Tongue (tissue), 2 donors: ENCODE results near the gene PTTG1. TPM values are rescaled to one million over a fixed set of nuclear protein-coding genes. Genes with fewer than 3 reads are reported as not detected.
A peak's percentile ranks its signal among the peaks of the same experiment; 100 is the strongest.

Experiments used
- DNase-seq: peaks from one replicate; pipeline ENCODE4 v3.0.0-alpha.2; 2015
- total RNA-seq: library from RNA; depleted of rRNA; stranded (reverse); fragments of >200 nt; gene quantifications from one replicate; pipeline ENCODE4 v1.2.3, GENCODE V29; 2014

Gene PTTG1
- 45.9 TPM for total RNA-seq

DNA sequence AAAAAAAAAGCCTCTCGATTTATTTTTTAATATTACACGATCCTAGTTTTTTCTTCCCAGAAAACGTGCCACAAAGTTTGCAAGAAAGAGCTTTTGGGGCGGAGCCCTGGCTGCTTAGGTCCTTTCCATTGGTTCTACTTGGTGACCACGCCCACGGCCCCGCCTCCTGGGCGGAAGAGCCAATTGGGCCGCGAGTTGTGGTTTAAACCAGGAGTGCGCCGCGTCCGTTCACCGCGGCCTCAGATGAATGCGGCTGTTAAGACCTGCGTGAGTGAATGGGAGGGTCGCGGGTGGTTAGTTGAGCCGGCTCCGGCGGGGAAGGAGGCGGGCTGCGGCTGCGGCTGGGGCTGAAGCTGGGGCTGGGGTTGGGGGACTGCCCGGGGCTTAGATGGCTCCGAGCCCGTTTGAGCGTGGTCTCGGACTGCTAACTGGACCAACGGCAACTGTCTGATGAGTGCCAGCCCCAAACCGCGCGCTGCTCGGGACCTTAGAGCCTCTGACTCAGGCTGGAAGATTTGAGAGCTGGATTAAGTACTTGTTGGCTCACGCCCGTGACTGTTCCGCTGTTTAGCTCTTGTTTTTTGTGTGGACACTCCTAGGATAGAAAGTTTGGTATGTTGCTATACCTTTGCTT, at the start of gene PTTG1:
Gene PTTG1 (plus strand): TSS at position 231 of the 634 bp plus-strand sequence. CDS start 458 bp downstream, outside the sequence.
- peak; percentile 99 for DNase-seq

GRCh38 chr5:160375166-160375565, 46.5 kb upstream of the PTTG1 start:
- peak; percentile 62 for DNase-seq

- no peak for DNase-seq
These were observed 46.0 kb upstream of the PTTG1 start for GRCh38 chr5:160375701-160376100.

DNA sequence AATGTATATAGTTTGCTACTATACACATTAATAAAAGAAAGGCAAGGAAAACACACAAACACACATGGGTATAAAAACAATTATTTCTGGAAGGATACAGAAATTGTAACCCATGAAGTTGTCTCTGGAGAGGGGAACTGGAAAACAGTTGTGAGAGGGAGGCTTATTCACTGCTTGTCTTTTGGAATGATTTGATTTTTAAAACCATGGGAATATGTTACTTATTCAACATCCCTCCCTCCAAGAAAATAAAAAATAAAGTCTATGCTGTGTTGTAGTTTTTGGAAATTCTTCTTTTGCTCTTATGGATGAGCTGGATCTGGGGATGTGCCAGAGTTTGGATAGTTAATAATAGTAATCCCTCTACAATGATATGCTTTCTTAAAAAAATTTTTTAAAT, 45.2 kb upstream of the PTTG1 start:
- no peak for DNase-seq

DNA sequence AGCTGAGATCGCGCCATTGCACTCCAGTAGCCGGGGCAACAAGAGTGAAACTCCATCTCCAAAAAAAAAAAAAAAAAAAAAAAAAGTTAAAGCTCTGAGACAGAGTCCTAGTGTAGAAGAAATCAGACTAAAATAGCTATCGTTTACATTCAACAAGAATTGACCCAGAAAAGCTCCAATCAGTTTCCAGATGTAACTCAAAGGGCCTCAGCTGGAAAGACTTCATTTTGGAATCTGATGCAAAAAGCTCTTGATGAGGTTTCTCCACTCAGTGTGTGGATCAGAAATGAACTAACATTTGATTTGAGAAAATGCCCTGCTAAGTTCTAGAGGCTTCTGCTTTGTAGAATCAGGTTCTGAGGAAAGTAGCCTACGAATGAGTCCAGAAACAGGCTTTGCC, 44.0 kb upstream of the PTTG1 start:
- DNase-seq: no peak

- DNase-seq: no peak
These were observed 43.3 kb upstream of the PTTG1 start for GRCh38 chr5:160378330-160378729.

DNA sequence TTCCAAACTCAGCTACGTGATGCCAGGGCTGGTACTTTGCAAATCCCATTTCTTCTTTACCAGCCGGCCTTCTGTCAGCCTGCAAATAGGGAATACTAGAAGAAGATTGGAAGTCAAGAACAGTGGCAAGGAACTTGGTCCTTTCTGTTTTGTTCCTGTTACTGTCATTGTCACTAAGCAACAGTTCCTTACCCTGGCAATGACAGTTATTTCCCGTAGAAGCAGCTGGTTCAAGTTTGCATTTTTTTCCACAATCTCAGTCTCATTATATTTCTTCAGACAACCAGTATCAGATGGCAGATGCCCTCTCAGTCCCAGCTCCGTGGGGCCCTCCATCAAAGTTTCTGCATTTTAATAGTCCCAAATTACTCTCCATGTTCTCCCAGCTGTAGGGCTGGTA, 42.1 kb upstream of the PTTG1 start:
- peak; percentile 78 for DNase-seq

DNA sequence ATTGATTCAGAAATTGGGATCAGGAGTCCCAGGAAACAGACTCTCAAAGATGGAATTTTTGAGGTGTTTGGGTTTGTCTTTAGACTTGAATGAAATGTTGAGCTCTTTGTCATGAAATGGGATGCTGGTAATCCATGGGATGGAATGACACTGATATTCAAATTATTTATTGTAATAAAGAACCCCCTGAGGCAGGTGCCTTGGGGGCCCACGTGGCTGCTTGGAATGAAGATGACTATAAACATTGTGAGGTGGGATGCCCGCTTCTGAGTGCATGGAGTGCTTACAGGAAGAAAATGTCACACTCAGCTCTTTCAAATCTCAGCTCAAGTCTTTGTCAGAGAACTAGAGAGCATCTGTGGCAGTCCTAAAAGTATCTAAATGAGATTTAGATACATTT, 41.6 kb upstream of the PTTG1 start:
- no peak for DNase-seq

DNA sequence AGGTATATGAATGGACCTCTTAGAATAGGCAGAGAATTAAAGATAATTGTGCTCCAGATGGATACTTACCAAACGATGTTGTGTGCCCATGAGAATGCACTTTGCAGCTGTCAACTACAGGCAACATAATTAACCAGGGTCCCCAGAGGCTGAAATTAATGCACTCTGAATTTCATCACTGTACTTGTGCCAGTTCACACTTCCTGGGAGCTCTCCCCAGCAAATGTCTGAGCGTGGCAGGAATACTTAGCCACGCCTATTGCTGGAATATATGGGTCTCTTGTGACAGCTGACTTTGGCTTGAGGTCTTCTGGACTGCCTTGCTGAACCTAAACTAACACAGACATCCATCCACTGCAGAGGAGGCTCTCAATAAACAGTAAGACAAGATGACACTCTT, 39.3 kb upstream of the PTTG1 start:
- peak; percentile 71 for DNase-seq

DNA sequence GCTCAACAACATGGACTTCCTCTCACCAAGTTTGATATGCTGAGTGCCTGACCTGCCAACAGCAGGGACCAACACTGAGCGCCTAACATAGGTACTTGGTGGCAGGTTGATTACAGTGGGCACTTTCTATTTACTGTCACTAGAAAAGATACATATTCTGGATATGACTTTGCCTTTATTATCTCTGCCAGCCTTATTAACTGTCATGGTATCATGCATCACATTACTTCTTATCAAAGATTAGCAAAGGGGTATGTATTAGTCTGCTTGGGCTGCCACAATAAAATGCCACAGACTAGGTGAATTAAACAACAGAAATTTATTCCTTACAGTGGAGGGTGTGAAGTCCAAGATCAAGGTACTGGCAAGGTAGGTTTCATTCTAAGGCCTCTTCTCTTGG, 37.0 kb upstream of the PTTG1 start:
- no peak for DNase-seq

- no peak for DNase-seq
These were observed 36.2 kb upstream of the PTTG1 start for GRCh38 chr5:160385496-160385895.

DNA sequence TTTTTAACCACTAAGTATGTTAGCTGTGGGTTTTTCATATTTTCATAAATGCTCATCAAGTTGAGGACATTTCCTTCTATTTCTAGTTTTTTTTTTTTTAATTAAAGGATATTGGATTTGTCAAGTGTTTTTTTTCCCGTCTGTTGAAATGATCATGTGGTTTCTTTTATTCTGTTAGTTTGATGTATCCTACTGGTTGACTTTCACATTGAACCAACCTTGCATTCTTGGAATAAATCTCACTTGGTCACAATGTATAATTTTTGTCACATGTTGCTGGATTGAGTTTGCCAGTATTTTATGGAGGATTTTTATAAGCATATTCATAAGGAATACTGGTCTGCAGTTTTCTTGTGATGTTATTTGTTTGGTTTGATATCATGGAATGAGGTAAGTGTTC, 34.2 kb upstream of the PTTG1 start:
- no peak for DNase-seq

DNA sequence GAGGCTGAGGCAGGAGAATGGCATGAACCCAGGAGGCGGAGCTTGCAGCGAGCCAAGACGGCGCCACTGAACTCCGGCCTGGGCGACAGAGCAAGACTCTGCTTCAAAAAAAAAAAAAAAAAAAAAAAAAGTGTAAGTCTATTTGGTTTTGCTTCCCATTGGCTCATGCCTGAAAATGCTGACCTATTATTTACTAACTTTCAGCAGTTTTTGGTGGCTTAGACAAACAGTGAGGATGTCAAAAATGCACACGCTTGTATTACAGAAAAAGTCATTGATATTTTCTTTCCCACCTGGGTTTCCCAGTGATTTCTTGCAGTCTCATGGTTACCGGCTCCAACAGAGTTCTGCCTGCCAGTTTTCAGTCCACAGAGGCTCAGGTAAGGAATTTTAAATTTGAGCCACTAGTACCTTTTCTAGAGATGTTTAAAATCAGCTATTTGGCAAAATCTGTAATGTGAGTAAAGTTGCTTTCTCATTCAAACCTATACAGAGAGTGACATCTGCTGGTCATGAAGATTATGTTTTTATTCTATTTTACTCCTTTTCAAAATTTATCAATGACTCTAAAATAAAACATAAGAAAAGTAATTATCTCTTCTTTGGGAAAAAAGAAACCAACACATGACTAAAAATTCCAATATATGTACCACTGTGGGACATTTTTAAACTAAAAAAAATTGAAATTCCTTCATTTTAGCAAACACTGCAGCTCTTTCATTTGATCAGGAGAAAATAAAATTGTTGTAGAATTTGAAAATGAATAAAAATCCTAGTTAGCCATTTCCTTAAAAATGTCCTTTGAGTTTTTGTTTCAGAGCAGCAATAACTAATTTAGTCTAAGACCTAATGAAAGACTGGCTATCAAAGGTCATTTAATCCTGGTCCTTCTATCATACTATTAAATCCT, 30.6 kb upstream of the PTTG1 start:
- peak; percentile 65 for DNase-seq

DNA sequence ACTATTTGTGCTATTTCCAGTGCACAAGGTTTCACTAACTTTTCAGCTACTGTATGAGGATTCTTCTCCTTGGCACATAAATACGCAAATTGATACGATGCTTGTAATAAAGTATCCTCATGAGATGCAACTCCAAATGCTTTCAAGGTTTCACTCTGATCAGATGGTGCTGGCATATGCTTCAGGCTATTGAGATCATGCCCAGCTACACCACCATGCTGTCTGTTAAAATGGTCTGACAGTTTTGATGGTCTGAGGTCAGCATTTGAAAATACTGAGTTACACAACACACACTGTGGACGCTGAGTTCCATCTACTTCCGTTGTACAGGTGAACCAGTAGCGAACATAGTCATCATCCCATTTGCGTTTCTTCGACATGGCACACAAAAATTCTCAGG, 26.5 kb upstream of the PTTG1 start:
- DNase-seq: no peak

- no peak for DNase-seq
These were observed 24.2 kb upstream of the PTTG1 start for GRCh38 chr5:160397492-160397891.

DNA sequence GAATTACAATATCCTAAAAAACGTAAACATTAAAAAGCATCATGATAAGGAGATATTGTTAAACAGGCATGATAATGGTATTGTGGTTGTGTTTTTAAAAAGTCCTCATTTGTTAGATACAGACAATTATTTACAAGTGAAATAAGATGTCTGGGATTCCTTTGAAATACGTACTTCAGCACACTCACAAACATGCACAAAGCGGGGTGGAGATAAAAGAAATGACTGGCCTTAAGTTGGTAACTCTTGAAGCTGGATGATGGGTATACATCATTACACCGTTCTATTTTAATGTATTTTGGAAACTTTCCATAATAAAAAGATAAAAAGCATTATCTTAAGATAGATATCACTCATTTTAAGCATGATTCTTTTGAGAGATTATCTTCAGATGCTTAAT, 22.8 kb upstream of the PTTG1 start:
- DNase-seq: peak; percentile 14

DNA sequence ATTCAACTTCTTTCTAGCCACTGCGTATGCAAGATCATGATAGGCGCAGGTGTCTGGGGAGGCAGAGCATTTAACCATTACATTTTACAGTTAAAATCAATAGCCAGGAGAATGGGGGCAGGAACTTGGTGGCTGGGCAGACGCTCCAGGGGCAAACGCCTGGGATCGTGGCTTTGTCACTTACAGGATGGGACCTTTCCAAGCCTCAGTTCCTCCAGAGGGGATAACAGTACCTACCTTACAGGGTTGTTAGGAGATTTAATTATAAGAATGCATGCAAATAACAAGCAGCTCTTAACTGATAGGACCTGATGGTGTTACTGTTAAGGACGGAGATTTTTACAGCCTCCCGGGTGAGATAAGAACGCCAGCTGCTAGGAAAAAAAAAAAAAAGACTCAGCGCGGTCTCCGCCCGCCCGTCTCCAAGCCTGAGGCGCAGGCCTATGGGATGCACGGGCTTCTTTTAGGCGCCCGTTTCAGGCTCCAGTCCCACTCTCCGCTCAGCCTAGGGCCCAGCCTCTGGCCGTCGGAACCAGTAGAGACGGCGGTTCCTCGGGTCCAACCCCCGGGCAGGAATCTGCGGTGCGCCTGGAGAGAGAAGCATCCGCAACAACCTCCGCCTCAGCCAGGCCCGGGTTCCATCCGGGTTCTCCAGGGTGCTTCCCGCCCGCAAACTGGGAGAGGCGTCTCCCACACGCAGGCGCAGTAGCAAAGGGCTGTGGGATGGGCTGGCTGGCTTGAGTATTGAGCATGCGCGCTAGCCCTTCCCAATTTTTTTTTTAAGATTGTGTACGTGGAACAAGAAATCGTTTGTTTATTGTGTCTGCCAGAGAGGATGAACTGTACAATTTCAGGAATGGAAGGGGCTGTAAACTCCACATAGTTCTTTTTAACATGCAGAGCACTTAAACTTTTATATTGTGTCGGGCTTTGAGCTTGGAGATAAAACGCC, 22.0 kb upstream of the PTTG1 start, which contains the start of gene FAM200C:
Gene FAM200C (minus strand): TSS at position 653 of the 952 bp plus-strand sequence. CDS start 4,564 bp downstream, outside the sequence.
- peak; percentile 98 for DNase-seq

- peak; percentile 98 for DNase-seq
These were observed 2.8 kb upstream of the PTTG1 start, which contains the start of gene SLU7 for GRCh38 chr5:160418561-160419457. Gene SLU7, minus strand, starts transcription at chr5:160419081. Its CDS starts 3,787 bp downstream, at chr5:160415294.

GRCh38 chr5:160419458-160420330, 2.0 kb upstream of the PTTG1 start:
- peak; percentile 10 for DNase-seq

- no peak for DNase-seq
These were observed 1.4 kb upstream of the PTTG1 start for GRCh38 chr5:160420331-160420610.
